ENCODE data around the gene RFNG.

RFNG gene

GRCh38 chr17:82025401-82026107 lies 26.1 kb downstream of the RFNG start:
- no peak for DNase-seq (ENCODE audit: low read depth)

- DNase-seq (ENCODE audit: low read depth) = no peak
Observed at GRCh38 chr17:82024859-82025258, 26.8 kb downstream of the RFNG start.

- DNase-seq (ENCODE audit: low read depth) = no peak
Observed at GRCh38 chr17:82023447-82024241, 28.0 kb downstream of the RFNG start.

GRCh38 chr17:82022981-82023446 lies 28.6 kb downstream of the RFNG start, which contains the start of gene LRRC45:
LRRC45 (plus strand) TSS chr17:82023305; CDS start chr17:82023644, 339 bp downstream.
- DNase-seq (ENCODE audit: low read depth) = peak; percentile 94

GRCh38 chr17:82022310-82022980 lies 29.2 kb downstream of the RFNG start, which contains the start of gene CENPX:
CENPX (minus strand) TSS chr17:82022878; CDS start chr17:82022861, 17 bp downstream.
- DNase-seq (ENCODE audit: low read depth) = no peak

GRCh38 chr17:82021900-82022309 lies 29.7 kb downstream of the RFNG start:
- no peak for DNase-seq (ENCODE audit: low read depth)

GRCh38 chr17:82021107-82021899 lies 30.3 kb downstream of the RFNG start:
- no peak for DNase-seq (ENCODE audit: low read depth)

- DNase-seq (ENCODE audit: low read depth) = no peak
Observed at GRCh38 chr17:82020572-82021106, 31.0 kb downstream of the RFNG start.

GRCh38 chr17:82019690-82020571 lies 31.7 kb downstream of the RFNG start:
- DNase-seq (ENCODE audit: low read depth) = no peak

- DNase-seq (ENCODE audit: low read depth) = no peak
Observed at GRCh38 chr17:82018989-82019689, 32.5 kb downstream of the RFNG start.

- DNase-seq (ENCODE audit: low read depth) = no peak
Observed at GRCh38 chr17:82018152-82018988, 33.2 kb downstream of the RFNG start.

GRCh38 chr17:82017612-82018151 lies 33.9 kb downstream of the RFNG start:
- no peak for DNase-seq (ENCODE audit: low read depth)

GRCh38 chr17:82016875-82017459 lies 34.6 kb downstream of the RFNG start:
- no peak for DNase-seq (ENCODE audit: low read depth)

- no peak for DNase-seq (ENCODE audit: low read depth)
Observed at GRCh38 chr17:82016061-82016874, 35.3 kb downstream of the RFNG start.

GRCh38 chr17:82015311-82015971 lies 36.2 kb downstream of the RFNG start:
- DNase-seq (ENCODE audit: low read depth) = no peak

GRCh38 chr17:82014971-82015310 lies 36.7 kb downstream of the RFNG start:
- DNase-seq (ENCODE audit: low read depth) = no peak

- no peak for DNase-seq (ENCODE audit: low read depth)
Observed at GRCh38 chr17:82014432-82014831, 37.2 kb downstream of the RFNG start.
